Measurements from ENCODE around the gene ANKUB1. TPM values are rescaled to one million over a fixed set of nuclear protein-coding genes. Genes with fewer than 3 reads are reported as not detected.

The ANKUB1 gene
- total RNA-seq, 3 donors from 2014 or later (not counting 1 experiment from before 2014, with no cell fraction given): not detected

DNA sequence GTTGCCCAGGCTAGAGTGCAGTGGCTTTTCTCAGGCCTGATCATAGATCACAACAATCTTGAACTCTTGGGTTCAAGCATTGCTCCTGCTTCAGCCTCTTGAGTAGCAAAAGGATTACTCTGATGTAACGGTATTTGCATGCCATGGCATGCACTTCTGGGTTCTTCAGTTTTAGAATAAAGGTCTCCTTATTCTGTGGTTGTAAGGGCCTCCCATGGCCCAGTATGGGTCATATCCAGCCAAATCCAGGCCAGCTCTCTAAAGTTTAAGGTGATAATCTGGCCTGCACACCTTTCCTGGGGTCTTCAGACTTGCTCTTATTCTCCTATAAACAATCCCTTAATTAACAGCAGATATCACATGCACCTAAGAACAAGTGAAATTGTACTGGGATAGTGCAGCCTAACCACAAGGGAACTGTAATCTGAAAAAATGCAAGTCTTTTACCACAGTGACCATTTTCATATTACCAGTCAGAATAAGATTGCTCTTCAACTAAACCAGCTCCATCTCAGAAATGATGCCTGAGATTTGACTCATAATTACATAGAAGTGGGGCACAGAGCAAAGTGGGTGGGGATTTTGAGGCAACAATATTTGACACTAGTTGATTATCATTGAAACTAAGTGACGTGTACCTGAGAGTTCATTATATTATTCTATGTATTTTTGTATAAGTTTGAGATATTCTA is 65.5 kb downstream of the ANKUB1 start:
- Histone ChIP-seq H3K27ac (ENCODE audit: low read length) (no peak overlapping the region), H3K27me3 (ENCODE audit: control insufficient read depth, insufficient read depth, low read length) (no peaks in the 10 kb centered on the region), H3K4me1 (ENCODE audit: control insufficient read depth, insufficient read depth, low read length) (no peaks in the 10 kb centered on the region), H3K9me3 (ENCODE audit: control insufficient read depth, insufficient read depth, low read length) (no peaks in the 10 kb centered on the region), H3K36me3 (ENCODE audit: control insufficient read depth, insufficient read depth, low read length) (no peaks in the 10 kb centered on the region), H3K4me3 (ENCODE audit: low read length) (no peak overlapping the region)
- TF ChIP-seq, protein P1, sequence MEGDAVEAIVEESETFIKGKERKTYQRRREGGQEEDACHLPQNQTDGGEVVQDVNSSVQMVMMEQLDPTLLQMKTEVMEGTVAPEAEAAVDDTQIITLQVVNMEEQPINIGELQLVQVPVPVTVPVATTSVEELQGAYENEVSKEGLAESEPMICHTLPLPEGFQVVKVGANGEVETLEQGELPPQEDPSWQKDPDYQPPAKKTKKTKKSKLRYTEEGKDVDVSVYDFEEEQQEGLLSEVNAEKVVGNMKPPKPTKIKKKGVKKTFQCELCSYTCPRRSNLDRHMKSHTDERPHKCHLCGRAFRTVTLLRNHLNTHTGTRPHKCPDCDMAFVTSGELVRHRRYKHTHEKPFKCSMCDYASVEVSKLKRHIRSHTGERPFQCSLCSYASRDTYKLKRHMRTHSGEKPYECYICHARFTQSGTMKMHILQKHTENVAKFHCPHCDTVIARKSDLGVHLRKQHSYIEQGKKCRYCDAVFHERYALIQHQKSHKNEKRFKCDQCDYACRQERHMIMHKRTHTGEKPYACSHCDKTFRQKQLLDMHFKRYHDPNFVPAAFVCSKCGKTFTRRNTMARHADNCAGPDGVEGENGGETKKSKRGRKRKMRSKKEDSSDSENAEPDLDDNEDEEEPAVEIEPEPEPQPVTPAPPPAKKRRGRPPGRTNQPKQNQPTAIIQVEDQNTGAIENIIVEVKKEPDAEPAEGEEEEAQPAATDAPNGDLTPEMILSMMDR (IDR thresholded peaks at IDR 0.05): no peak
- DNase-seq (no peak), ATAC-seq (no peak)
- H3K27ac Mint-ChIP-seq: no peak overlapping the region
- H3K9me3 Mint-ChIP-seq: no peaks in the 10 kb centered on the region
- intact Hi-C loops (cut with micrococcal nuclease): no loop called here
- no peaks in the 10 kb centered on the region for H3K36me3 Mint-ChIP-seq
- H3K27me3 Mint-ChIP-seq (ENCODE audit: low read depth in 2 of 2): peaks cover 10 to 19% of the 10 kb centered on the region in 2 donors
- 88% methylated on average over 1 of the region's 2 CpGs for WGBS (ENCODE audit: insufficient coverage)
- no peaks in the 10 kb centered on the region for H3K4me1 Mint-ChIP-seq
- H3K4me3 Mint-ChIP-seq: no peak overlapping the region

DNA sequence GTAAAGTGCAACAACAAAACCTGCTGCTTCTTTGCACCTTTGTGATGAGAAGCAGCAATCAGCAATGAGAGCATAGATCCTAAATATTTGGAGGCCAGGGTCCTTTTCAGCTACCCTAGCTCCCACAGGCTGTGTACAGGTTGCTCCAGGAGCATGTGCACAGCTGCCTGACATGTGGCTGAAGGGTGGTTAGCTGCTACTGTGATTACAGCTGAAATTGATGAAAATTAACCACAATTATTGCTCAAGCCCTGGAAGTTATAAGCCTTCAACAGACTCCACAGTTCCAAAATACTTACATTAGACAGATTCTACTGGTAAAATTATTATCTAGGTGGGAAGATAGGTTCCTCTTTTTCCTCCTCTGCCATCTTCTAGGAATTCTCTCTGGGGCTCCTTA is 68.6 kb downstream of the ANKUB1 start:
- Mint-ChIP-seq H3K27ac (no peak overlapping the region), H3K4me1 (no peaks in the 10 kb centered on the region), H3K27me3 (ENCODE audit: low read depth in 2 of 2) (peaks cover 10 to 32% of the 10 kb centered on the region in 2 donors), H3K36me3 (no peaks in the 10 kb centered on the region), H3K9me3 (no peaks in the 10 kb centered on the region), H3K4me3 (no peak overlapping the region)
- no peaks in the 10 kb centered on the region for H3K36me3 ChIP-seq (ENCODE audit: control insufficient read depth, insufficient read depth, low read length)
- no peaks in the 10 kb centered on the region for H3K9me3 ChIP-seq (ENCODE audit: control insufficient read depth, insufficient read depth, low read length)
- no peak overlapping the region for H3K4me3 ChIP-seq (ENCODE audit: low read length)
- no peak overlapping the region for H3K27ac ChIP-seq (ENCODE audit: low read length)
- H3K4me1 ChIP-seq (ENCODE audit: control insufficient read depth, insufficient read depth, low read length): no peaks in the 10 kb centered on the region
- DNase-seq: no peak
- intact Hi-C loops (cut with micrococcal nuclease): no loop called here
- H3K27me3 ChIP-seq (ENCODE audit: control insufficient read depth, insufficient read depth, low read length): no peaks in the 10 kb centered on the region
- ATAC-seq: no peak
- TF ChIP-seq, protein P1 (IDR thresholded peaks at IDR 0.05): no peak

DNA sequence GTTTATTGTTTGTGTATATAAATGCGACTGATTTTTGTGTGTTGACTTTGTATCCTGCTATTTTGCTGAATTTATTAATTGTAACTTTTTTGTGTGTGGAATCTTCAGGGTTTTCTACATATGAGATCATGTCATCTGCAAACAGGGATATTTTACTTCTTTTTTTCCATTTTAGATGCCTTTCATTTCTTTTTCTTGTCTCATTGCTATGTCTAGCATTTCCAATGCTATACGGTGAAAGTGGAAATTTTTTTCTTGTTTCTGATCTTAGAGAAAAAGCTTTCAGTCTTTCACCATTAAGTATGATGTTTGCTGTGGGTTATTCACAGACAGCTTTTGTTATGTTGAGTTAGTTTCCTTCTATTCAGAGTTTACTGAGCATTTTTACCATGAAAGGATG is 71.4 kb downstream of the ANKUB1 start:
- Histone ChIP-seq H3K4me1 (ENCODE audit: control insufficient read depth, insufficient read depth, low read length) (no peaks in the 10 kb centered on the region), H3K9me3 (ENCODE audit: control insufficient read depth, insufficient read depth, low read length) (no peaks in the 10 kb centered on the region), H3K4me3 (ENCODE audit: low read length) (no peak overlapping the region), H3K36me3 (ENCODE audit: control insufficient read depth, insufficient read depth, low read length) (no peaks in the 10 kb centered on the region), H3K27me3 (ENCODE audit: control insufficient read depth, insufficient read depth, low read length) (no peaks in the 10 kb centered on the region), H3K27ac (ENCODE audit: low read length) (no peak overlapping the region)
- no peaks in the 10 kb centered on the region for H3K4me1 Mint-ChIP-seq
- H3K4me3 Mint-ChIP-seq: no peak overlapping the region
- DNase-seq (no peak), ATAC-seq (no peak)
- H3K27me3 Mint-ChIP-seq (ENCODE audit: low read depth in 2 of 2): peaks cover 10 to 32% of the 10 kb centered on the region in 2 donors
- intact Hi-C loops (cut with micrococcal nuclease): no loop called here
- TF ChIP-seq, protein P1 (IDR thresholded peaks at IDR 0.05): no peak
- no peak overlapping the region for H3K27ac Mint-ChIP-seq
- H3K9me3 Mint-ChIP-seq: no peaks in the 10 kb centered on the region
- 100% methylated on average over 1 of the region's 2 CpGs for WGBS (ENCODE audit: insufficient coverage)
- H3K36me3 Mint-ChIP-seq: no peaks in the 10 kb centered on the region
